Measurements from ENCODE around the gene GHR.

GHR gene

DNA sequence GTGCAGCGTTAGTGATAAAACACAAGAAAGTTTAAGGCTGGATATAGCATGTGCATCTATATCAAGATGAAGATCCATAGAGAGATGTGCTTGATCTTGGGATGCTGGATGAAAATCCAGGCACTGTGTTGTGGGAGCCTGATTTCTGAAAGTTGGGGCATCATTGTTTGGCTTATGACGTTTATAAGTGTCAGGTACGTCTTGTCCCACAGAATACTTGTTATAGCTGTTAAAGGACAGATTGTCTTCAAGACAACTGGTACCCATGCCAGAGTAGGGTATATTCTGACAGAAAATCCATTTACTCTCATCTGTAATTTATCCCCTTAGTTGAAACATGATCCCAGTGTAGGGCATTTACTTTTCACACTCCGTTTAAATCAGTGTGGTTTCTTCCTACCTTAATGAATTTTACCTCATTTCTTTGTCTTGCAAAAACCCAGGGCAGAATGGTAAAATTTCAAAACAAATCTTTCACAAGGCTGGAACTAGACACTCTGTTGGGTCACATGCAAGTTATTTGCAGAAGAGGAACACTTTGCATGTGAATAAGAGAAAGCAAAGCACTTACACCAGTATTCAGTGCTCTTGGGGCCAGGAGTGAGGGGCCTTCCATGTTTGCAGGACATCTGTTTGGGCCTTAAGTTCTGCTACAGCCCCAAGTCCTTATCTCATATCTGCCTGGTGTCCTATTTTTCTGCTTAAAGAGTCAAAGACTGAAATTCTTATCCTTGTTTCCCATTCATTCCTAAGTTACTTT is 73.3 kb downstream of the GHR start:
- Histone ChIP-seq H3K79me2 (ENCODE audit: control insufficient read depth, insufficient read depth, low read length, unreplicated experiment) (no peaks in the 10 kb centered on the region), H3K36me3 (ENCODE audit: insufficient read depth, low read length) (no peaks in the 10 kb centered on the region), H3K27ac (ENCODE audit: low read depth, low read length) (no peak overlapping the region), H3K4me1 (ENCODE audit: control insufficient read depth, insufficient read depth, low read length, unreplicated experiment) (peaks cover 22% of the 10 kb centered on the region), H2AFZ (ENCODE audit: low read length, unreplicated experiment) (no peak overlapping the region), H3K27me3 (ENCODE audit: insufficient read depth, low read length) (no peaks in the 10 kb centered on the region), H3K4me3 (ENCODE audit: low read depth, low read length) (no peak overlapping the region)

DNA sequence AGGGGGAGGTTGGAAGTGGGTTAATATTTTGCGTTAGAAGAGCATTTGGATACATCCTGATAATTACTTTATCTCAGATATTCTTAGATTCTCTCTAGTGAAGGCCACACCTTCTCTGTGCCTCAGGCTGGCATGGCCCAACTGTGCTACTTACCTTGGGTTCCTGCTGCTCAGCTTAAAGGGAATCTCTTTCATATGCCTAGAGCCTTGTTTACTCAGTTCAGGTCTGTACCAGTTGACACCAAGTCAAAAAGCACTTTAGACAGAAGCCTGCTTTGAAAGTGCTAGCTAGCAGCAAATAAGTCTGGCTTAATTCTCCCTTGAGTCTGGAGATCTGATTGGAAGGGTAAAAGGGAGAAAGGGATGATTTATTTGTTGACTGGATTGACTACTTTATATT is 74.8 kb downstream of the GHR start:
- no peak overlapping the region for H3K4me3 ChIP-seq (ENCODE audit: low read depth, low read length)
- no peak overlapping the region for H2AFZ ChIP-seq (ENCODE audit: low read length, unreplicated experiment)
- peaks cover 25% of the 10 kb centered on the region for H3K4me1 ChIP-seq (ENCODE audit: control insufficient read depth, insufficient read depth, low read length, unreplicated experiment)
- no peaks in the 10 kb centered on the region for H3K79me2 ChIP-seq (ENCODE audit: control insufficient read depth, insufficient read depth, low read length, unreplicated experiment)
- H3K27me3 ChIP-seq (ENCODE audit: insufficient read depth, low read length) = no peaks in the 10 kb centered on the region
- no peaks in the 10 kb centered on the region for H3K36me3 ChIP-seq (ENCODE audit: insufficient read depth, low read length)
- no peak overlapping the region for H3K27ac ChIP-seq (ENCODE audit: low read depth, low read length)

DNA sequence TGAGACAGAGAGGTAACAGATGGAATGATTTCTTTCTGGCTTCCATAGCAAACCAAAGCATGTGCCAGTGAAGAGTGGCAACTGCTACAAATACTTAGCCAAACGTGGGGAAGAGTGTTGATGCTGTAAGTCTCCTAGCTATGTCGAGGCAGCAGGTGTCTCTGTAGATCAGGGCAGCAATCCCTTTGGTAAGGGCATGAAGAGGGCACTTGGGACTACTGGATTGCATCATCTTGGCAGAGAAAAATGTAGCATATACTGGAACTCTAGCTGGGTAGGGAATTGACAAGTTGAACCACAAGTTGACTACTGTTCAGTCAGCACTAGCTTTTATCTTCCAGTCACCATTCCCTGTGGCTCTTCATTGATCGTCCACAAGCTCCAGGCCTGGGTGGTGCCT is 75.8 kb downstream of the GHR start:
- H3K79me2 ChIP-seq (ENCODE audit: control insufficient read depth, insufficient read depth, low read length, unreplicated experiment) = no peaks in the 10 kb centered on the region
- H2AFZ ChIP-seq (ENCODE audit: low read length, unreplicated experiment) = no peak overlapping the region
- no peaks in the 10 kb centered on the region for H3K27me3 ChIP-seq (ENCODE audit: insufficient read depth, low read length)
- peaks cover 31% of the 10 kb centered on the region for H3K4me1 ChIP-seq (ENCODE audit: control insufficient read depth, insufficient read depth, low read length, unreplicated experiment)
- no peak overlapping the region for H3K27ac ChIP-seq (ENCODE audit: low read depth, low read length)
- no peak overlapping the region for H3K4me3 ChIP-seq (ENCODE audit: low read depth, low read length)
- H3K36me3 ChIP-seq (ENCODE audit: insufficient read depth, low read length) = no peaks in the 10 kb centered on the region

DNA sequence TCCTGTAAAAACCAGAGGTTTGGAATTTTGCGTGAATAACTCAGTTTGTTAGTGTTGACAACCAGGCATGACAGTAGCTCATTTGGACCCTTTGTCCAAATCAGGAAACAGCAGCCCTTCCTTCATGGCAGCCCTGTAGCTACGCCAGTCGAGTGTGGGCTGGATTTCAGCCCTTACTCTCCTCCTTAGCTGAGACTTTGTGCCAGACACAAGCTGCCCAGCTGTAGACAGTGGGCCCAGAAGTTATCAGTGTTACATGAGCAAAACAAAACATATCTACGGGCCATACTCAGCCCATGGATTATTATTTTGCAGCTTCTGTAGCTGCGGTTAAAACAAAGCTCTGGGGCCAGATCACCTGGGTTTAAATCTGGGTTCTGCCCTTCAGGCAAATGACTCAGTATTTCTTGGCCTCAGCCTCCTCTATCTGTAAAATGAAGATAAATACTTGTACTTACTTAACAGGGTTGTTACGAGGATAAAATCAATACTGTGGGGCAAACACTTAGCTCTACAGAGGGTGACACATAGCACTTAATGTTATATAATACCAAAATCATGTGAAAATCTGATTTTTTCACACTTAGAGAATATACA is 76.9 kb downstream of the GHR start:
- no peaks in the 10 kb centered on the region for H3K36me3 ChIP-seq (ENCODE audit: insufficient read depth, low read length)
- H3K27ac ChIP-seq (ENCODE audit: low read depth, low read length) = no peak overlapping the region
- H3K4me1 ChIP-seq (ENCODE audit: control insufficient read depth, insufficient read depth, low read length, unreplicated experiment) = peaks cover 21% of the 10 kb centered on the region
- no peaks in the 10 kb centered on the region for H3K27me3 ChIP-seq (ENCODE audit: insufficient read depth, low read length)
- no peak overlapping the region for H2AFZ ChIP-seq (ENCODE audit: low read length, unreplicated experiment)
- H3K79me2 ChIP-seq (ENCODE audit: control insufficient read depth, insufficient read depth, low read length, unreplicated experiment) = no peaks in the 10 kb centered on the region
- no peak overlapping the region for H3K4me3 ChIP-seq (ENCODE audit: low read depth, low read length)

DNA sequence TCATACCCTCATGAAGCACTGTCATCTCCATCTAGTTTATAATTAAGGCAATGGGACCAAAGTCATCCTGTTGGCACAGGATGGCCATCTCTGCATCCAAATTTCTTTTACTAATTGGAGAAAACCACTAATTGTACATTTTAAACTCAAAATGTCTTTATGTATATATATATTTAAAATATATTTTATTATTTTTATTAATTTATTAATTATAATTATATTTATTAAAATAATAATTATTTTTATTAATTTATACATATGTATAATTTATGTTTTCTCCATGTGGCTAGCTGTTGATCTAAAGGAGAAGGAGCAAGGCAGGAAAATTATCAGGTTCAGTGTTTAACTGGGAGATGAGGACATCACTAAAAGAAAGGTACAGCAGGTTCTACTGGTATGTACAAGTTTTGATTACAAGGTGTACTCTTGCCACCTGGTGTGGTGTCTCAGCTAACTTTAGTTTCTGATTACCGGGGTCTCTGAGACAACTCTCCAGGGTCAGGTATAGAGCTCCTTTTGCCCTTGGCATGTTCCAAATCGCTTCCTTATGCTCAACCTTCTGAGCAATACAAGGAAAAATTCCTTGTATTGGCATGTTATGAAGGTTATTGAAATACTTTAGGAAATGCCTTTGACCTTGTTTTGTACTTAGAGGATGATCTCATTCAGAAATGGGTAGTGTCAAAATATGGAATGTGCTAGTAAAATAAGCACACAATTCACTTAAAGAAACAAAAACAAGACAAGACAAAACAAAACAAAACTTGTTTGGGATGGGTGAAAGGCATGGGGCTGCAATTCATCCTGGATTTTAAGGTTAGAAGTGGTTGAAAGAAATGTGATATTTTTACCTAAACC is 79.6 kb downstream of the GHR start:
- Histone ChIP-seq H3K36me3 (ENCODE audit: insufficient read depth, low read length) (no peaks in the 10 kb centered on the region), H3K27ac (ENCODE audit: low read depth, low read length) (no peak overlapping the region), H3K79me2 (ENCODE audit: control insufficient read depth, insufficient read depth, low read length, unreplicated experiment) (no peaks in the 10 kb centered on the region), H2AFZ (ENCODE audit: low read length, unreplicated experiment) (peak overlapping the region; percentile 36), H3K4me1 (ENCODE audit: control insufficient read depth, insufficient read depth, low read length, unreplicated experiment) (peaks cover 18% of the 10 kb centered on the region), H3K27me3 (ENCODE audit: insufficient read depth, low read length) (no peaks in the 10 kb centered on the region), H3K4me3 (ENCODE audit: low read depth, low read length) (no peak overlapping the region; the same call in 1 of the 2 replicates)

DNA sequence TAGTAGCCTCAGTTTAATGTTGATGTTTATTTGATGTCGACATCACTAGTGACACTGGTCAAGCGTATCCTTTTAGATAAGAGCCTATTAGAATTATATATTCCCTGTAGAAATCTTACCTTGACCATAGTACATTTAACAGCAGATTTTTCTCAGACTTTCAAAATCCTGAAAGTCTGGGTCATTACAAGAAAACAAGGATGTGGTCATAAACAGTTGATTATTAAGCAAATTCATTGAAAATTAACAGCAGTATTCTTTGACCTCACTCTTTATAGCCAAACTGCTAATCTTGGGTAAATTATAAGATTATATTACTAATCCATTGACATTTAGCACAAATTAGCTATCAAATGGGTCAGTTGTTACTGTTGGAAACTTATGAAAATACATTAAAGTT is 83.4 kb downstream of the GHR start:
- H3K36me3 ChIP-seq (ENCODE audit: insufficient read depth, low read length) = no peaks in the 10 kb centered on the region
- H3K4me1 ChIP-seq (ENCODE audit: control insufficient read depth, insufficient read depth, low read length, unreplicated experiment) = peaks cover 18% of the 10 kb centered on the region
- H3K27me3 ChIP-seq (ENCODE audit: insufficient read depth, low read length) = no peaks in the 10 kb centered on the region
- no peak overlapping the region for H3K4me3 ChIP-seq (ENCODE audit: low read depth, low read length)
- H3K27ac ChIP-seq (ENCODE audit: low read depth, low read length) = no peak overlapping the region
- H3K79me2 ChIP-seq (ENCODE audit: control insufficient read depth, insufficient read depth, low read length, unreplicated experiment) = no peaks in the 10 kb centered on the region
- H2AFZ ChIP-seq (ENCODE audit: low read length, unreplicated experiment) = peak overlapping the region; percentile 58

DNA sequence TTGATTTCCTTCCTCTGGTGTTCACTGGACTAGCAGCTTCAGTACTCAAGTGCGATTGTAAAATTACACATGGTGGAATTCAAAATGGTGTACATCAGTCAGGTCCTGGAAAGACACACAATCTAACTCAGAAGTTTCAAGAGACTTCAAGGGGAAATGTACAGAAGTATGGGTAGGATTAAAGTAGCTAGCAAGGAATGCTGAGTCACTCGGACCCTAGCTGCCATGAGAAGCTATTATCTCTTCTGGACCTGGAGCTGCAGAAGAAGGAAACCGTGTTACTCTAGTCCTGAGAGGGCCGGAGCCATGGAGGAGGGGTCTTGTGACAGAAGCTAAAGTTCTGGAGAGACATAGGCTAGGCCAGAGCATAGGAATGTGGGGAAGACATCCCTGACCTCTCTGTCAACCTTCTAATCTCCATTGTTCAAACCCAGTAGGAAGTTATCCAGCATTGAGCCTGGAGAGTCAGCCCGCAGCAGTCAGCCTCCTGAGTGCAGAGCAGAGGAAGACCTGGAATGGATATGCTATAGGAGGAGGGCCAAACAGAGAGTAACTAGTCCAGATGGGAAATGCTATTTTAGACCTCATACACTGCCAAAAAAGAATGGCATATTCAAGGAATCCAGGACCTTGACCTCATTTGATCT is 84.3 kb downstream of the GHR start:
- no peak overlapping the region for H3K4me3 ChIP-seq (ENCODE audit: low read depth, low read length)
- H3K4me1 ChIP-seq (ENCODE audit: control insufficient read depth, insufficient read depth, low read length, unreplicated experiment) = peaks cover 18% of the 10 kb centered on the region
- H3K79me2 ChIP-seq (ENCODE audit: control insufficient read depth, insufficient read depth, low read length, unreplicated experiment) = no peaks in the 10 kb centered on the region
- no peaks in the 10 kb centered on the region for H3K36me3 ChIP-seq (ENCODE audit: insufficient read depth, low read length)
- no peaks in the 10 kb centered on the region for H3K27me3 ChIP-seq (ENCODE audit: insufficient read depth, low read length)
- H3K27ac ChIP-seq (ENCODE audit: low read depth, low read length) = no peak overlapping the region
- peak overlapping the region; percentile 58 for H2AFZ ChIP-seq (ENCODE audit: low read length, unreplicated experiment)

DNA sequence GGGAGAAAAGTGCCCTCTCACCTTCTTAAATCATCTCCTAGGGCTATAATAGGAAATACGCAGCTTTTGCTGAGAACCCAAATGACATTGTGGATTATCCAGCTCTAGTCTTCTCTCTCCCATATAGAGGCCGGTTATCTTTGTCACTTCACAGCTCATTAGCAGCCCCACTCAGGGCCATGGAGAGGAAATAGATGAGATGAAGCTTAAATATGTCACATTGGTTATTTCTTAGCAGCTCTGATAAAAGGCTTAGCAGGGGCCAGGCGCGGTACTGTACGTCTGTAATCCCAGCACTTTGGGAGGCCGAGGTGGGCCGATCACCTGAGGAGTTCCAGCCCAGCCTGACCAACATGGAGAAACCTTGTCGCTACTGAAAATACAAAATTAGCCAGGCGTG is 90.0 kb downstream of the GHR start:
- Histone ChIP-seq H2AFZ (ENCODE audit: low read length, unreplicated experiment) (no peak overlapping the region), H3K27me3 (ENCODE audit: insufficient read depth, low read length) (no peaks in the 10 kb centered on the region), H3K36me3 (ENCODE audit: insufficient read depth, low read length) (no peaks in the 10 kb centered on the region), H3K4me3 (ENCODE audit: low read depth, low read length) (no peak overlapping the region), H3K4me1 (ENCODE audit: control insufficient read depth, insufficient read depth, low read length, unreplicated experiment) (no peaks in the 10 kb centered on the region), H3K79me2 (ENCODE audit: control insufficient read depth, insufficient read depth, low read length, unreplicated experiment) (no peaks in the 10 kb centered on the region), H3K27ac (ENCODE audit: low read depth, low read length) (no peak overlapping the region)

DNA sequence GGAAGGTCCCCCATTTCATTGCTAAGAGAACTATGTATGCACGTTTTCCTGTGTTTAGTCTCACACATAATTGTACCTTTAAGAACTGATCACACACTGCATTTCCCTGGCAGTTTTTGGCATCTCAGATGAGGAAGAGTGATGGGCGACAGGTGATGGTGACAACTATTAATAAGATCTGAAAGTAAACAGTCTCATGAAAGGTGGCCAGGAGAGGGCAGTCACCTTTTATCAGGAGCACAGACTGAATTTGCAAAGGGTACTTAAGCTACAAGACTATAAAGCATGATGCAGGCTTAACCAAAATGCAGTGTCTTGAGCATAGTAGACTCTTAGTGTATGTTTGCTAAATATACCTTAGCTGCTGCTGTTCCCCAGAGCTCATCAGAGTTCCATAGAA is 91.5 kb downstream of the GHR start:
- peaks cover 3% of the 10 kb centered on the region for H3K4me1 ChIP-seq (ENCODE audit: control insufficient read depth, insufficient read depth, low read length, unreplicated experiment)
- H3K79me2 ChIP-seq (ENCODE audit: control insufficient read depth, insufficient read depth, low read length, unreplicated experiment) = no peaks in the 10 kb centered on the region
- H2AFZ ChIP-seq (ENCODE audit: low read length, unreplicated experiment) = no peak overlapping the region
- H3K36me3 ChIP-seq (ENCODE audit: insufficient read depth, low read length) = no peaks in the 10 kb centered on the region
- H3K4me3 ChIP-seq (ENCODE audit: low read depth, low read length) = no peak overlapping the region
- H3K27me3 ChIP-seq (ENCODE audit: insufficient read depth, low read length) = no peaks in the 10 kb centered on the region
- no peak overlapping the region for H3K27ac ChIP-seq (ENCODE audit: low read depth, low read length)

DNA sequence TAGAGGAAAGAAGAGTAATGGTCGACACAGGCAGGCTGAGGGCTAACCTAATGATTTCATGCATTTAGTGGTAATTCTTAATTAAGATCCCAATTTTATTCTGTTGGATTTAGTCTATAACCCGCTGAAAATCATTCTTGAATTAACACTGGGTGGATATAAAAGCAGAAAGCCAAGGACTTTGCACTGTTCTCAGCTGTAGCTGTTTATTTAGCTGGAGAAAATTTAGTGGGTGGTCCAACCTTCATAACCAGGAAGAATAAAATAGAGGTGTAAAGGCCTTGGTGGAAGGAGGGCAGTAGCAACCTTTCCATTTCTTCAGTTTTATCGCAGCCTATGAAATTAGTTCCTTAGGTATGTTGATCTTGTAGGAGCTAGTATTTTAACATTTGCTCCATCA is 92.3 kb downstream of the GHR start:
- Histone ChIP-seq H3K4me3 (ENCODE audit: low read depth, low read length) (no peak overlapping the region), H3K27ac (ENCODE audit: low read depth, low read length) (no peak overlapping the region), H3K79me2 (ENCODE audit: control insufficient read depth, insufficient read depth, low read length, unreplicated experiment) (no peaks in the 10 kb centered on the region), H3K36me3 (ENCODE audit: insufficient read depth, low read length) (no peaks in the 10 kb centered on the region), H3K4me1 (ENCODE audit: control insufficient read depth, insufficient read depth, low read length, unreplicated experiment) (peaks cover 3% of the 10 kb centered on the region), H2AFZ (ENCODE audit: low read length, unreplicated experiment) (no peak overlapping the region), H3K27me3 (ENCODE audit: insufficient read depth, low read length) (no peaks in the 10 kb centered on the region)

Data from ACC112 (cell line).